Neuronal stem cell (in vitro differentiated cells): Measurements from ENCODE around the gene ANKRD44.
"Not testable (repeated sequence)": the region's sequence is repeated elsewhere in the genome, so short reads cannot be mapped to it uniquely, and the experiment has no call there.

Source experiments
- DNase-seq: peaks from one replicate; pipeline ENCODE4 v3.0.0-alpha.2; 2013; ENCODE audit warnings: low spot score
- H2AFZ ChIP-seq: one replicate; pipeline ENCODE4 v1.6.1; 2013; ENCODE audit warnings: mild to moderate bottlenecking, low read length, inconsistent platforms
- H2AK5ac ChIP-seq: 2 replicates; pipeline ENCODE4 v1.6.1; 2013; ENCODE audit warnings: low read depth, mild to moderate bottlenecking, inconsistent platforms, low read length, moderate library complexity, mixed read lengths
- H2BK120ac ChIP-seq: 2 replicates; pipeline ENCODE4 v1.6.1; 2013; ENCODE audit warnings: low read depth, mild to moderate bottlenecking, inconsistent platforms, low read length, moderate library complexity, mixed read lengths
- H2BK12ac ChIP-seq: one replicate; pipeline ENCODE4 v1.6.1; 2013; ENCODE audit warnings: low read length, inconsistent platforms
- H2BK15ac ChIP-seq: 2 replicates; pipeline ENCODE4 v1.6.1; 2013; ENCODE audit warnings: mild to moderate bottlenecking, low read length, inconsistent platforms, mixed read lengths
- H2BK5ac ChIP-seq: one replicate; pipeline ENCODE4 v1.6.1; 2013; ENCODE audit warnings: inconsistent platforms, mild to moderate bottlenecking, low read length, moderate library complexity
- H3K14ac ChIP-seq: one replicate; pipeline ENCODE4 v1.6.1; 2013; ENCODE audit warnings: low read length, inconsistent platforms
- H3K18ac ChIP-seq: 2 replicates; pipeline ENCODE4 v1.6.1; 2013; ENCODE audit warnings: low read length, inconsistent platforms
- H3K23ac ChIP-seq: 2 replicates; pipeline ENCODE4 v1.6.1; 2013; ENCODE audit warnings: low read depth, mild to moderate bottlenecking, mixed read lengths, low read length, inconsistent platforms; ENCODE audit not compliant: poor library complexity
- H3K27ac ChIP-seq: replicated peaks from 3 replicates; pipeline ENCODE4 v1.5.1; 2013; ENCODE audit warnings: low read length, inconsistent platforms
- H3K27me3 ChIP-seq, 3 experiments: 2 replicates each; pipeline ENCODE4 v1.6.1; 2013; ENCODE audit warnings: low read length in 3 of 3, mild to moderate bottlenecking in 2 of 3, inconsistent platforms in 1 of 3, low read depth in 1 of 3, mixed read lengths in 1 of 3, moderate library complexity in 1 of 3; ENCODE audit not compliant: control insufficient read depth in 3 of 3, insufficient read depth in 3 of 3
- H3K36me3 ChIP-seq, 2 donors: replicated peaks in 1 of 2; 2 replicates each; pipeline ENCODE4 v1.6.1; 2013; ENCODE audit warnings: low read length in 2 of 2; ENCODE audit not compliant: control insufficient read depth in 2 of 2, insufficient read depth in 2 of 2
- H3K4ac ChIP-seq: 2 replicates; pipeline ENCODE4 v1.6.1; 2013; ENCODE audit warnings: inconsistent platforms, mild to moderate bottlenecking, low read length, moderate library complexity
- H3K4me1 ChIP-seq, 2 donors: 1 replicate in 1 of 2; 2 replicates in 1 of 2; pipeline ENCODE4 v1.6.1; 2013; ENCODE audit warnings: low read length in 2 of 2, low read depth in 1 of 2; ENCODE audit not compliant: control insufficient read depth in 2 of 2, insufficient read depth in 1 of 2
- H3K4me2 ChIP-seq: one replicate; pipeline ENCODE4 v1.6.1; 2013; ENCODE audit warnings: mild to moderate bottlenecking, low read length, inconsistent platforms; ENCODE audit not compliant: insufficient read depth, poor library complexity, severe bottlenecking
- H3K4me3 ChIP-seq, 2 donors: 2 replicates each; pipeline ENCODE4 v1.5.1; 2013; ENCODE audit warnings: low read length in 2 of 2, mild to moderate bottlenecking in 2 of 2, inconsistent platforms in 1 of 2, moderate library complexity in 1 of 2
- H3K79me1 ChIP-seq: one replicate; pipeline ENCODE4 v1.6.1; 2013; ENCODE audit warnings: low read depth, mild to moderate bottlenecking, inconsistent platforms, low read length, moderate library complexity
- H3K9ac ChIP-seq: one replicate; pipeline ENCODE4 v1.6.1; 2013; ENCODE audit warnings: mild to moderate bottlenecking, low read depth, low read length, inconsistent platforms; ENCODE audit not compliant: poor library complexity
- H3K9me3 ChIP-seq, 2 donors: replicated peaks in 1 of 2; 2 replicates each; pipeline versions ENCODE3 to v1.6.1; 2013; ENCODE audit warnings: low read length in 2 of 2, mild to moderate bottlenecking in 2 of 2, inconsistent platforms in 1 of 2, low read depth in 1 of 2, mixed read lengths in 1 of 2, moderate library complexity in 1 of 2; ENCODE audit not compliant: control insufficient read depth in 2 of 2, insufficient read depth in 1 of 2
- H4K8ac ChIP-seq: one replicate; pipeline ENCODE4 v1.6.1; 2013; ENCODE audit warnings: low read depth, mild to moderate bottlenecking, inconsistent platforms, low read length, moderate library complexity
- H4K91ac ChIP-seq: one replicate; pipeline ENCODE4 v1.6.1; 2013; ENCODE audit warnings: low read length, low read depth, mild to moderate bottlenecking, inconsistent platforms; ENCODE audit not compliant: poor library complexity
- WGBS, 2 donors: extraction: QIAGEN DNeasy Blood & Tissue Kit; methylation state at CpG; one replicate each; pipeline ENCODE4 v1.1.7; 2013; ENCODE audit warnings: missing lambda C conversion rate in 2 of 2, mixed read lengths in 1 of 2; ENCODE audit not compliant: insufficient read length in 2 of 2, insufficient replicate concordance in 1 of 2; ENCODE audit errors: extremely low coverage in 2 of 2; 5-methylcytosine and 5-hydroxymethylcytosine counted together

ANKRD44 gene

DNA sequence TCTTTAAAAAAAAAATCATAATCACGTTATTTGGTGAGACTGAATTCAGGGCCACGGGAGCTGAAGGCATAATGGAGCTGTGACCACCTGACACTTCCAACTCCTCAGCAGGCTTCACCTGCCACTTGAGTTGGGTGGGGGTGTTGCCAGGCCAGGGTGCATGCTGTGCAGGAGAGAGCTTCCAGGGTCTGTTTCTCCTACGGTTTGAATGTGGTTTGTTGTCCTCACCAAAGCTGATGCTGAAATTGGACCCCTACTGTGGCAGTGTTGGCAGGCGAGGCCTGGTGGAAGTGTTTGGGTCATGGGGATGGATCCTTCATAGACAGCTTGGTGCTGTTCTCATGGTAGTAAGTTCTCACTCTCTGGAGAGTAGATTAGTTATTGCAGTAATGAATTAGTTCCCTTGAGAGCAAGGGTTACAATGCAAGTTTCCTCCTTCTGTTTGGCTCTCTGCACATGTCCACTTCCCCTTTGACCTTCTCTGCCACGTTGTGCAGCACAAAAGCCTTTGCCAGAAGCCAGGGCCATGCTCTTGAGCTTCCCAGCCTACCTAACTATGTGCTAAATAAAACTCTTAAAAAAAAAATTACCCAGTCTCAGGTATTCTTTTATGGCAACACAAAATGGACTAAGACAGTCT, 38.3 kb upstream of the ANKRD44 start:
- no peak overlapping the region for H2BK15ac ChIP-seq
- no peak overlapping the region for H3K18ac ChIP-seq
- H2BK5ac ChIP-seq, result no peak overlapping the region
- H4K91ac ChIP-seq, result no peak overlapping the region
- no peak overlapping the region for H3K4ac ChIP-seq
- no peaks in the 10 kb centered on the region for H3K4me1 ChIP-seq
- no peak overlapping the region for H2BK12ac ChIP-seq
- no peak overlapping the region for H3K4me2 ChIP-seq
- no peak for DNase-seq
- no peaks in the 10 kb centered on the region for H3K36me3 ChIP-seq
- H2AFZ ChIP-seq, result no peak overlapping the region
- H2AK5ac ChIP-seq, result no peak overlapping the region
- H4K8ac ChIP-seq, result no peak overlapping the region
- H3K9ac ChIP-seq, result no peak overlapping the region
- H3K23ac ChIP-seq, result no peak overlapping the region
- H2BK120ac ChIP-seq, result no peak overlapping the region
- no peaks in the 10 kb centered on the region for H3K9me3 ChIP-seq
- H3K14ac ChIP-seq, result no peak overlapping the region
- H3K79me1 ChIP-seq, result no peaks in the 10 kb centered on the region
- no peak overlapping the region for H3K4me3 ChIP-seq
- no CpG with 5 or more reads among the region's 5 CpGs for WGBS, 2 donors
- no peaks in the 10 kb centered on the region for H3K27me3 ChIP-seq
- H3K27ac ChIP-seq, result no peak overlapping the region

DNA sequence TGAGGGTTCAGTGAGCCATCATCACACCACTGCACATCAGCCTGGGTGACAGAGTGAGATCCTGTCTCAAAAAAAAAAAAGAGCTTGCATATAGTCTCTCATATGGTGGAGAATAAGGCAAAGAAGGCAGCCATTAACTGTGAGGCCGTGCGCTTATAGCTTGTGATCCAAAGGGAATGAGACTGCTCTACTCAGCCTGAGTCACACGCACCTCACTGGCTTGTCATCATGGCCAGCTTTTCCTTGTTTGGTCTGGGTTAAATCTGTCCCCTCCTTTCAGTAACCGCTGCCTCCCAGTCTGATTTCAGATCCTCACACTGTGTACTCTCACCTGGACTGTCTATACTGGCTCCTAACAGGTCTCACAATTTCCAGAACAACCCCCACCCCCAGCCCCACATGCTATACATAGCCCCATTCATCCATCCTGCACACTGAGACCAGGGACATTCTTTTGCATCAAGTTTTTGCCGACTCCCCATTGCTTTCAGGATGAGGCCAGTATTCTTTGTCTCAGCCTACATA, 35.3 kb upstream of the ANKRD44 start:
- H3K79me1 ChIP-seq, result no peaks in the 10 kb centered on the region

GRCh38 chr2:197343968-197344367, 33.4 kb upstream of the ANKRD44 start:
- not testable (repeated sequence) for H3K27me3 ChIP-seq, H3K4ac ChIP-seq, H2AK5ac ChIP-seq, H2AFZ ChIP-seq, H3K14ac ChIP-seq, H3K27ac ChIP-seq, H3K9me3 ChIP-seq, H2BK15ac ChIP-seq, H2BK120ac ChIP-seq, H4K8ac ChIP-seq, H4K91ac ChIP-seq, H3K9ac ChIP-seq, H3K4me3 ChIP-seq, H3K4me1 ChIP-seq, H2BK5ac ChIP-seq, H3K4me2 ChIP-seq, H3K79me1 ChIP-seq, DNase-seq, H3K18ac ChIP-seq, H3K36me3 ChIP-seq, H2BK12ac ChIP-seq, H3K23ac ChIP-seq
- WGBS, 2 donors, result no CpG with 5 or more reads among the region's 5 CpGs

More for the DNA sequence above, 35.3 kb upstream of the ANKRD44 start:
- DNase-seq, result no peak
- no peak overlapping the region for H3K27ac ChIP-seq
- H3K36me3 ChIP-seq, result no peaks in the 10 kb centered on the region
- no peak overlapping the region for H3K4me2 ChIP-seq
- peak overlapping the region; percentile 45 for H3K18ac ChIP-seq
- H2BK5ac ChIP-seq, result no peak overlapping the region
- H2AK5ac ChIP-seq, result no peak overlapping the region
- peak overlapping the region; percentile 61 for H2AFZ ChIP-seq
- H4K8ac ChIP-seq, result no peak overlapping the region
- H4K91ac ChIP-seq, result no peak overlapping the region
- H3K23ac ChIP-seq, result no peak overlapping the region
- H3K4ac ChIP-seq, result no peak overlapping the region
- WGBS, 2 donors, result no CpG with 5 or more reads among the region's 5 CpGs
- no peak overlapping the region for H3K4me3 ChIP-seq
- H3K9me3 ChIP-seq, result no peaks in the 10 kb centered on the region
- H2BK120ac ChIP-seq, result no peak overlapping the region
- no peaks in the 10 kb centered on the region for H3K4me1 ChIP-seq
- H2BK12ac ChIP-seq, result no peak overlapping the region
- H3K14ac ChIP-seq, result no peak overlapping the region
- H2BK15ac ChIP-seq, result no peak overlapping the region
- no peaks in the 10 kb centered on the region for H3K27me3 ChIP-seq
- H3K9ac ChIP-seq, result no peak overlapping the region

- no peaks in the 10 kb centered on the region for H3K9me3 ChIP-seq
- no peaks in the 10 kb centered on the region for H3K27me3 ChIP-seq
- H2BK12ac ChIP-seq, result no peak overlapping the region
- WGBS, 2 donors, result no CpG with 5 or more reads among the region's 5 CpGs
- no peak overlapping the region for H2AK5ac ChIP-seq
- H3K4ac ChIP-seq, result no peak overlapping the region
- no peaks in the 10 kb centered on the region for H3K79me1 ChIP-seq
- no peak overlapping the region for H3K4me2 ChIP-seq
- H2AFZ ChIP-seq, result no peak overlapping the region
- H3K18ac ChIP-seq, result no peak overlapping the region
- no peak overlapping the region for H2BK5ac ChIP-seq
- H3K14ac ChIP-seq, result no peak overlapping the region
- no peak for DNase-seq
- H3K36me3 ChIP-seq, result no peaks in the 10 kb centered on the region
- no peak overlapping the region for H2BK15ac ChIP-seq
- no peak overlapping the region for H2BK120ac ChIP-seq
- no peak overlapping the region for H3K27ac ChIP-seq
- no peak overlapping the region for H3K4me3 ChIP-seq
- no peaks in the 10 kb centered on the region for H3K4me1 ChIP-seq
- H3K9ac ChIP-seq, result no peak overlapping the region
- no peak overlapping the region for H4K91ac ChIP-seq
- no peak overlapping the region for H4K8ac ChIP-seq
- no peak overlapping the region for H3K23ac ChIP-seq
Measured at GRCh38 chr2:197340591-197340990, 30.0 kb upstream of the ANKRD44 start.
